ENCODE measurements around the gene RPTOR. TPM values are rescaled to one million over a fixed set of nuclear protein-coding genes. Genes with fewer than 3 reads are reported as not detected.

The RPTOR gene
- total RNA-seq, 4 donors from 2014 or later = 19.0 to 48.3 (median 27.3) TPM

GRCh38 chr17:80613732-80614071 is 69.1 kb downstream of the RPTOR start:
- Histone ChIP-seq H3K9me3 (no peaks in the 10 kb centered on the region), H3K36me3 (no peaks in the 10 kb centered on the region), H3K27ac (no peak overlapping the region), H3K27me3 (no peaks in the 10 kb centered on the region), H3K4me3 (no peak overlapping the region), H3K4me1 (no peaks in the 10 kb centered on the region)
- intact Hi-C loops (cut with DNase I; ENCODE audit: low total_unique reads) = no loop called here
- no peak for DNase-seq
- TF ChIP-seq CTCF (IDR thresholded peaks at IDR 0.05) (no peak), POLR2A (IDR thresholded peaks at IDR 0.05) (no peak)

- intact Hi-C loops (cut with DNase I; ENCODE audit: low total_unique reads) = no loop called here
- H3K4me3 ChIP-seq = no peak overlapping the region
- H3K36me3 ChIP-seq = no peaks in the 10 kb centered on the region
- TF ChIP-seq CTCF (IDR thresholded peaks at IDR 0.05) (no peak), POLR2A (IDR thresholded peaks at IDR 0.05) (no peak)
- no peaks in the 10 kb centered on the region for H3K9me3 ChIP-seq
- H3K27me3 ChIP-seq = no peaks in the 10 kb centered on the region
- DNase-seq = no peak
- no peak overlapping the region for H3K27ac ChIP-seq
- no peaks in the 10 kb centered on the region for H3K4me1 ChIP-seq
Measured at GRCh38 chr17:80614332-80615047, 69.9 kb downstream of the RPTOR start.

DNA sequence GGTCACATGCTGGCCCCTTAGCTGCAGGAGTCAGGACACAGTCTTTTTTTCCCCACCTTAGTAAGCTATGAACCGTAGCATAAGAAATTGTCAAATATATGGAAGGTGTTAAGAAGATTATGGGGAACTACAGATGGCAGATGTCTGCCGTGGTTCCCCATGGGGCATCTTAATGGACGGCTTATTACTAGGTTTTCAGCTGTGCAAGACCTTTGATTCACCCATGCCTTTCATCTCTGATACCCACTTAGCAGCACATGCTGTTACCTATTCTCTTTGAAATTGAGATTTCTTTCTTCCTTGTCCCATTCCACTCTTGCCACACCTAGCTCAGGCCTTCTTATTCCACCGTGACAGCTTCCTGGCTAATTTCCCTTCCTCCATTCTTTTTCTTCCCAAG is 70.7 kb downstream of the RPTOR start:
- H3K4me1 ChIP-seq = no peaks in the 10 kb centered on the region
- TF ChIP-seq POLR2A (IDR thresholded peaks at IDR 0.05) (no peak), CTCF (IDR thresholded peaks at IDR 0.05) (no peak)
- intact Hi-C loops (cut with DNase I; ENCODE audit: low total_unique reads) = no loop called here
- H3K4me3 ChIP-seq = no peak overlapping the region
- no peak for DNase-seq
- no peaks in the 10 kb centered on the region for H3K36me3 ChIP-seq
- no peaks in the 10 kb centered on the region for H3K27me3 ChIP-seq
- H3K27ac ChIP-seq = no peak overlapping the region
- no peaks in the 10 kb centered on the region for H3K9me3 ChIP-seq

DNA sequence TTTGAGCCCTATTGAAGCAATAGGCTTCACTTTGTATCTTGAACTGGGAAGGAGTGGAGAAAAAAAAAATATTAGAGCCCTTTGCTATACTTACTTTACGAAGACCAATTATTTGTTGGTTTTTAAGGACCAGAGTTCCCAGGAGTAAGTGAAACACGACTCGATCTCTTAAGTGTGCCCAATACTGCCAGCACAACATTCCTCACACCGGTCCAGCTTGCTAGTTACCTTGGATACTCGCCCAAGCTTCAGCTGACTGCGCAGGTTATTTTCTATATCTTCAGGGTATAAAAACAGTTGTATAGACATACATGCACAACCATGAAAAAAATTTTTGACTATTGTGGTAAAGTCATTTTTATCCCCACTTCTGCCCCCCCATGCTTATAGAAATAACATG is 72.1 kb downstream of the RPTOR start:
- Histone ChIP-seq H3K4me1 (no peaks in the 10 kb centered on the region), H3K27ac (no peak overlapping the region), H3K4me3 (no peak overlapping the region), H3K9me3 (no peaks in the 10 kb centered on the region), H3K27me3 (no peaks in the 10 kb centered on the region), H3K36me3 (no peaks in the 10 kb centered on the region)
- no peak for DNase-seq
- intact Hi-C loops (cut with DNase I; ENCODE audit: low total_unique reads) = no loop called here
- TF ChIP-seq POLR2A (IDR thresholded peaks at IDR 0.05) (no peak), CTCF (IDR thresholded peaks at IDR 0.05) (no peak)

GRCh38 chr17:80618304-80618703 is 73.7 kb downstream of the RPTOR start:
- Histone ChIP-seq H3K27ac (no peak overlapping the region), H3K27me3 (no peaks in the 10 kb centered on the region), H3K4me3 (no peak overlapping the region), H3K9me3 (no peaks in the 10 kb centered on the region), H3K4me1 (no peaks in the 10 kb centered on the region), H3K36me3 (no peaks in the 10 kb centered on the region)
- DNase-seq = no peak
- intact Hi-C loops (cut with DNase I; ENCODE audit: low total_unique reads) = no loop called here
- TF ChIP-seq CTCF (IDR thresholded peaks at IDR 0.05) (no peak), POLR2A (IDR thresholded peaks at IDR 0.05) (no peak)
